ENCODE results near the gene ZSCAN16. TPM values are rescaled to one million over a fixed set of nuclear protein-coding genes. Genes with fewer than 3 reads are reported as not detected.
"Not testable (repeated sequence)": the region's sequence is repeated elsewhere in the genome, so short reads cannot be mapped to it uniquely, and the experiment has no call there.

Gene ZSCAN16
- total RNA-seq, 1 donor from 2014 or later, result 2.2 TPM

DNA sequence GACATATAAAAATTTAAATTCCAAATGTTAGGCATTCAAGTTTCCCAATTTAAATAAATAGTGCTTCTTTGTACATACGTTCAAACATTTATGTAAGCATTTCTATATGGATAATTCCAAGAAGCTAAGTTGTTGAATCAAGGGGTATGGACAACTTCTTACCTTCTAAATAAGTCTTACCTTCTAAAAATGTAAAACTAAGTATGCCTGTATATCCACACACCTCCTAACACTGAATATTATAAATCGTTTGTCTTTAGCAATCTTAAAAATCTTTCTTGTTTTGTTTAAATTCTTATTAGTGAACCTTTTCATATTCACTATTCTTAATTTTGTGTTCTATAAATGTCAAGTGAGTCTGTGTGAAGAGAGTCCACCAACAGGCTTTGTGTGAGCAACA is 2.5 kb upstream of the ZSCAN16 start:
- ATAC-seq (no peak), DNase-seq (ENCODE audit: missing footprints) (no peak)
- intact Hi-C loops (cut with DNase I), result no loop called here

DNA sequence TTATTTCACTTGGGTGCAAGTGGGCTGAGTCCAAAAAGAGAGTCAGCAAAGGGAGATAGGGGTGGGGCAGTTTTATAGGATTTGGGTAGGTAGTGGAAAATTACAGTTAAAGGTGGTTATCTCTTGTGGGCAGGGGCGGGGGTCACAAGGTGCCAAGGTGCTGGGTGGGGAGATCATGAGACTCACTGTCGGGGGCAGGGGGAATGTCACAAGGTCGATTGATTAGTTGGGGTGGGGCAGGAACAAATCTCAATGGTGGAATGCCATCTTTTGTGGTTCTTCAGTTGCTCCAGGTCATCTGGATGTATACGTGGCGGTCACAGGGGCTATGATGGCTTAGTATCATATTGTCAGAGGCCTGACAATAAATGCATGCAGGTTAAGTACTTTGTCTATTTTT is 2.1 kb upstream of the ZSCAN16 start:
- intact Hi-C loops (cut with DNase I); DNase-seq (ENCODE audit: missing footprints); ATAC-seq: not testable (repeated sequence)

DNA sequence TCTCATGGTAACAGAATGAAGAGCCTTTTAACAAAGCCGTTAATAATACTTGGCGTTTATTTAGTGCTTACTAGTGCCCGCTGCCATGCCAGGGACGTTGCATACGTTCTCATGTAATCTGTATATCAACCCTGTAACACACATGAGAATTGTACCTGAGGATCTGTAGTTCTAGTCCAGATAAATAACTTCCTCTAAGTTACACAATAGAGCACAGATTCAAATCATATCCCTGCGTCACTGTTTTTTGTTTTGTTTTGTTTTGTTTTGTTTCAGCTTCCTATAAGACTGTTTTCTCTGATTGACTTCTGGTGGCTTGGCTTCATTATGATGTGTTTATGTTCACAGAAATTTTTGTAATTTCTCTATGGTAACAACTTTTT is 553 bp downstream of the ZSCAN16 start:
- ATAC-seq, result no peak
- intact Hi-C loops (cut with DNase I), result no loop called here
- DNase-seq (ENCODE audit: missing footprints), result no peak

DNA sequence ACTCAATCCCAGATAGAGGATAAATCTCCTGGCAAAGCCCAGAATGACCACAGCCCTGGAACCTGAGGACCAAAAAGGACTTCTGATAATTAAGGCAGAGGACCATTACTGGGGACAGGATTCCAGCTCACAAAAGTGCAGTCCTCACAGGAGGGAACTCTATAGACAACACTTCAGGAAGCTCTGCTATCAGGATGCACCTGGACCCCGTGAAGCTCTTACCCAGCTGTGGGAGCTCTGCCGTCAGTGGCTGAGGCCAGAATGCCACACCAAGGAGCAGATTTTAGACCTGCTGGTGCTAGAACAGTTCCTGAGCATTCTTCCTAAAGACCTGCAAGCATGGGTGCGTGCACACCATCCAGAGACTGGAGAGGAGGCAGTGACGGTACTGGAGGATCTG is 992 bp downstream of the ZSCAN16 start:
- DNase-seq (ENCODE audit: missing footprints) (no peak), ATAC-seq (no peak)
- intact Hi-C loops (cut with DNase I), result no loop called here

DNA sequence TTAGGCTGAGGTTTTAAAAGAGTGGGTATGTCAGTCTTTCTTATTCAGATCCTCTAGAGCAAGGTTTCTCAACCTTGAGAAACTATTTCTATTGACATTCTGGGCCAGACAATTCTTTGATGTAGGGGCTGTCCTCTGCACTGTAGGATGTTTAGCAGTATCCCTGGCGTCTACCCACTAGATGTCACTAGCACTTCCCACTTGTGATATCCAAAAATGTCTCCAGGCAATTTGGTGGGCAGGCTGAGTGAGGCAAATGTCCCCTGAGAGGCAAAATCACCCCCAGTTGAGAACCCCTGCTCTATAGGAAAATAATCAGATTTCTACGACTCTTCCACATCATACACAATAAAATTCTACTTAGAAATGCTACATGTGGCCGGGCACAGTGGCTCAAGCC is 9.6 kb downstream of the ZSCAN16 start:
- no peak for DNase-seq (ENCODE audit: missing footprints)
- no peak for ATAC-seq
- intact Hi-C loops (cut with DNase I), result loop anchor here (2.0 kb wide), 2 partner anchors 53 to 223 kb away; partner anchors contain the start of gene ZNF165

DNA sequence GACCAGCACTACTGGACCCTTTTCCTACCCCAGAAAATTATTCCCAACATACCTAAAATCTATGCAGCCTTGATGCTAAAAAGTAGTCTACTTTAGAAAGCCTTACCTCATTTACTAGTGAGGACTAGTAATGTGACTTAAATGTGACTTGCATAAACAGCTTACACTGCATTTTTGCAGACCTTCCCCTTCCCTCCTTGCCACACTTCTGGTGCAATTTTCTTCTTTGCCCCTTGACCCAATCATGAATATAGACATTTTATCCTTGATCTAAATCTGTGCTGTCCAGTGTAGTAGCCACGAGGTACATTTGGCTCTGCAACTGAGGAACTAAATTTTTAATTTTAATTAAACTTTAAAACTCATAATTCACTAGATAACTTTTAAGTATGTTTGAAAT is 10.3 kb downstream of the ZSCAN16 start:
- no peak for DNase-seq (ENCODE audit: missing footprints)
- ATAC-seq, result no peak
- intact Hi-C loops (cut with DNase I), result loop anchor here (2.0 kb wide), 2 partner anchors 54 to 222 kb away; partner anchors contain the start of gene ZNF165

DNA sequence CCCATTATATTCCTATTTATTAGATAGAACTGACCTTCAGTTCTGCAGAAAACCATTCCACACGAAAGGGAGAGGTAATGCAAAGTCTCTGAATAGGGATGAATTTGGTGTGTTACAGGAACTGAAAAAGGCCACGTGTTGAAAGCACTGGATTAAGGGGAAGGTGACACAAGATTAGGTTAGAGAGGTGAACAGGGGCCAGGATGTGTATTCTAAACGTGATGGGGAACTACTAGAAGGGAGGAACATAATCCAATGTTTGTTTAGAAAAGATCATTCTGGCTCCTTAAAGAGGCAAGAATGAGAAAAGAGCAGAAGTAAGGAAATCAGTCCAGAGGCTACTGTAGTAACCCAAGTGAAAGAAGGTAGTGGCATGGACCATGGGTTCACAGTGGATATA is 11.0 kb downstream of the ZSCAN16 start:
- no peak for DNase-seq (ENCODE audit: missing footprints)
- intact Hi-C loops (cut with DNase I), result loop anchor here (2.0 kb wide), 2 partner anchors 55 to 221 kb away; partner anchors contain the start of gene ZNF165
- no peak for ATAC-seq

DNA sequence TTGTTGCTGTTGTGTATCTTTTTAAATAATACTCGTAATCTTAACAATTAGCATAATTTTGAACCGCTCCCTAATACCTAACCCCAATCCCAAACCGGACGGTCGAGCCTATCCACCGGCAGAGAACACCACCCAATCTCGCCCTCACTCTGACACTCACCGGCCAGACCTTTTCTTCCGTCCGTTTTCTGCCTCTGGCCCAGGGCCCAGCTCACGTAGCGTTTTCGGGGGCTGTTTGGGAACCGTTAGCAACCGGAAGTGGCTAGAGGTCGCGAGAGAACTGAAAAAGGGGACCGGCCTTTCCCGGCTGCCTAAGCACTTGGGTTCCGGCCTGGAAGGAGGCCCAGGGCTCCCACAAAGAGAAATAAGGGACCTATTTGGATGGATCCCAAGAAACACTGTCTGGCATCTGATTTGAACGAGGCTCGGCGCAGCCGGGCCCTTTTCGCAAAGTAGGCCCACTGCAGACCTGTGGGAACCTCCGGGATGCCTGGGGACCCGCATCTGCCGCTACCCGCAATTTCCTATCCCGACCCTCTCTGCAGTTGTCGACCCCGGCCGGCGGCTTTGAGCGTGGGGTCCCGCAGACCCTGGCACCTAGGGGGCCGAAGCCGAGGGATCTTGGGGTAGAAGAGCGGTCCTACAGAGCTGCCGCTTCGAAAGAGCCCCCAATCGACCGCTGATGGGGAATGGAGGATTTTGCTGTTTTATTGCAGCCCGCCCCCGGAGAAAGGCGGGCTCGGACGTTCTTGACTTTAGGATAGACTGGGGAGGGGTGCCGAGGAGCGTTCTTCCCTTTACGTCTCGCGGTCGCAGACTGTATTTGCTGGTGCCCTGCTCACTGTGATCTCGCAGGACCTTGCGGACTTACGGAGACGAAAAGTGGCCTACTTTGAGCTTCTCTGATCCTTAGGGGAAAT is 12.4 kb downstream of the ZSCAN16 start:
- peak; percentile 92 for DNase-seq (ENCODE audit: missing footprints)
- intact Hi-C loops (cut with DNase I), result loop anchor here (2.0 kb wide), 1 partner anchor 214 kb away; no protein-coding TSS in a partner anchor
- peak; percentile 92 for ATAC-seq

DNA sequence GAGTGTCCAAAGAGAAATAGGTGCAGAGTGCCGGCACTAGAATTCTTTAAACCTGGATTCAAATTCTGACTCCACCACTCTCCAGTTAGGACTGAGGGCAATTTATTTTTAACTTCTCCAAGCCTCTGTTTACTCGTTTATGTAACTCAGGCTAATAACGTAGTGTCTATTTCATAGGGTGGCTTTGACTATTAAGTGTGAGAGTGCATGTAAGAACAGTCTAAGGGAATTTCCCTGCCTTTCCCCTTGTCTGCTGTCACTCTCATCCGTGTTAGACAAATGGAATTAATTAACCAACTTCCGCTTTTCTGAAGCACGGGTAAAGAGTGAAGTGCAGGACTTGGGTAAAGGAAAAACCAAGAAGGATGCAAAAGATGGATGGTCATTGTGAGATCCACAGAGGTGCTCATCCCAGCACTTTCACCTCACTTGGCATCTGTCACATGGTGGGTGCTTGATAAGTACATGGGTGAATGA is 13.1 kb downstream of the ZSCAN16 start:
- intact Hi-C loops (cut with DNase I), result loop anchor here (2.0 kb wide), 1 partner anchor 213 kb away; no protein-coding TSS in a partner anchor
- no peak for ATAC-seq
- no peak for DNase-seq (ENCODE audit: missing footprints)

DNA sequence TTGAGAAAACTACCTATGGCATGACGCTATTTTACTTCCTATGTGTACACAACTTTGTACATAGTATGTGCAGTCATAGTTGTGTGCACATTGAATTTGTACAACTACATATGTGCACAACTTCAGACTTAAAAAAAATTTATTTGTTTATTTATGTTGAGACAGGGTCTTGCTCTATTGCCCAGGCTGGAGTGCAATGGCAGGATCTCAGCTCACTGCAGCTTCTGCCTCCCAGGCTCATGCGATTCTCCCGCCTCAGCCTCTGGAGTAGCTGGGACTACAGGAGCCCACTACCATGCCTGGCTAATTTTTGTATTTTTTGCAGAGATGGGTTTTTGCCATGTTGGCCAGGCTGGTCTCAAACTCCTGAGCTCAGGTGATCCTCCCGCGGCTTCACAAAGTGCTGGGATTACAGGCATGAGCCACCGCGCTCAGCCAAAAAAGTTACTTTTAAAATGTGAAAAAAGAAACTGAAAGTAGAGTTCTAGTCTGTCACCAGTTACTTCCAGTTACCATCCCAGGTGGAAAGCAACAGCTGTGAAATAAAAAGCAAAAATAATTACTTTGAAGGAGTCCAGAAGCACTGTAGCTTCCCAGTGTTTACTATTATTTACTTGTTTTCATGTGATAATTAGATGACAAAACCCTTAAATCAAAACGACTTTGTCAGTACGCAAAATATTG is 15.6 kb downstream of the ZSCAN16 start:
- intact Hi-C loops (cut with DNase I), result loop anchor here (5.0 kb wide), 2 partner anchors 82 to 117 kb away; partner anchors contain the start of gene NKAPL
- ATAC-seq, result no peak

DNA sequence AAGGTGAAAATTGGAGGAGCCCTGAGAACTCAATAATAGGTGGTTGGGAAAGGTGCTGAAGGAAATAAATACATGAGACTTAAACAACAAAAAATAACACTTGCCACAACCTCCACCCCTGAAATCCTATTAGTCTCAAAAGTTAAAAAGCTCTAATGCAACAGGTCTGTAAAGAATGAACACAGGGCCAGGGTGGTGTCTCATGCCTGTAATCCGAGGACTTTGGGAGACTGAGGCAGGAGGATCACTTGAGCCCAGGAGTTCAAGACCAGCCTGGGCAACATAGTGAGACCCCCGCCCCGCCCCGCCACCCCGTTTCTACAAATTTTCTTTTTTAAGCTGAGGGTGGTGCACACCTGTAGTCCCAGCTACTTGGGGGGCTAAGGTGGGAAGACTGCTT is 16.2 kb downstream of the ZSCAN16 start:
- DNase-seq (ENCODE audit: missing footprints), result no peak
- intact Hi-C loops (cut with DNase I), result loop anchor here (5.0 kb wide), 2 partner anchors 82 to 117 kb away; partner anchors contain the start of gene NKAPL
- no peak for ATAC-seq

More for the DNA sequence above, 15.6 kb downstream of the ZSCAN16 start:
- no peak for DNase-seq (ENCODE audit: missing footprints)

DNA sequence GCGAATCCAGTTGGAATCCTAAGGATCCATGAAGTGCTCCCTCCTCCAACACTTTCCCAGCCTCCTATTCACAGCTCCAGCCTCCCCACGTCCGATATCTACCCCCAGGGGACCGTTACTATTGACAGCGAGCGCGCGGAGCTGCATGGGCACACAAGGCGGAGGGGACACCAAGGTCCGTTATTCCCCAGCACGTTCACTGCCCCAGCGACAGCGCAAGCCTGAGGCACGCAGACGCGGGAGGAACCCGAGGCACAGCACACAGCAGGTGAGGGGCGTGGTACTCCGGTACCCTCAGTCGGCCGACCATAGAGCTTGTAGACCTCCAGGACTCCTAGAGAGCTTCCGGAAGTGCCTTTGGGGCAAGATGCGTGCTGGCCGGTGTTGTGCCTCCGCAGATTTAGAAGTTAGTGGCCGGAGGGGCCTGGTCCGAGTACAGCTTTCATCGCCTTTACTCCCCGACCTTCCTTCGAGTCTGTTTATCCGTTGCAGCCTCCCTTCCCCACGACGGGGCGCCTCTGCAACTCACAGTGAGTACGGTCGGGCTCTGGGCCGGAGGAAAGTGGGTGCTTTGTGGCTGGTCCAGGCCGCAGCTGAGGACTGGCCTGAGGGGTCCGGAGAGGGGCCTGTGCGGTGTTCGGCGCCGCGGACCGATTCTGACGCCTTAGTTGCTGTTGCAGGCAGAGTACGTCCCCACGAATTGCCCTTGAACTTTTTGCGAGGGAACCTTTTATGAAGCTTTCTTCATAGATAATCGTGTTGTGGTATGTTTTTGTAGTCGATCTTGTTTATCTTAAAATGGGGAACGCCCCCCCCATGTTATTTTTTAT is 17.3 kb downstream of the ZSCAN16 start, which contains the start of gene ZKSCAN8:
ZKSCAN8 (plus strand) TSS at position 384 of the 830 bp plus-strand sequence. CDS start 6,525 bp downstream, outside the sequence.
- intact Hi-C loops (cut with DNase I), result loop anchor here (5.0 kb wide), 2 partner anchors 81 to 116 kb away; partner anchors contain the start of gene NKAPL
- ATAC-seq (peak; percentile 92), DNase-seq (ENCODE audit: missing footprints) (peak; percentile 82)

DNA sequence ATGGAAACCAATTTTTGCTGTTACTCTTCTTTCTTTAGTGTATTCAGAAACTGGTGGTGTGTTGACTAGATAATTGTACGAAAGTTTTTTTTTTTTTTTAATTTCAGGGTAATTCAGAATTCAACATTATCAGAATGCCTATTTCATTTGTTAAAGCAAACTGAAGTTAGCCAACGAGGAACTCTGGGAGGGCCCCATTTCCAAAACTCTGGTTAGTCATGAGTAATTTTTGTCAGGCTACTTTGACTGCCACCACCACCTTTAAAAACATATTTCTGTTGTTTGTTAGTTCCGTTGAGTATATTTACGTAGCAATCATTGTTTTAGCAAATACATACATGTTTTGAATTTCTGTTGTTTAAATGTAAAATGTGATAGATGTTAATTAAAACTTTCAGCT is 18.0 kb downstream of the ZSCAN16 start:
- no peak for ATAC-seq
- DNase-seq (ENCODE audit: missing footprints), result no peak
- intact Hi-C loops (cut with DNase I), result loop anchor here (5.0 kb wide), 2 partner anchors 80 to 115 kb away; partner anchors contain the start of gene NKAPL

DNA sequence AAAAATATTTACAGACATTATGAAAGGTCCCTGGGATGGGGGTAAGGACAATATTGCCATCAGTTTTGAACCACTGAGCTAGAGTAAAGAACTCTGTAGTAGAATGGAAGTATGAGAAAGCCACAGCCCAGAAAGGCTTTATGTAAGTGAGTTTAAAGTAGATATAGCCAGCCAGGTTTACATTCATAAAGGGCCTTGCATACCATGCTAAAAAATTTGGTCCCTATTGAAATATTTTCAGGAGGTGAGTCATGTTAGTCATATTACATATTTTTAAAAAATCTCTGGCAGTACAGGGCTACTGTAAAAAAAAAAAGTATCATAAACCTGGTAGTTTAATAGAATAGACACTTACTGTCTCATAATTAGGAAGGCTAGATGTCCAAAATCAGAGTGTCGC is 20.8 kb downstream of the ZSCAN16 start:
- intact Hi-C loops (cut with DNase I), result no loop called here
- ATAC-seq, result no peak
- DNase-seq (ENCODE audit: missing footprints), result no peak

DNA sequence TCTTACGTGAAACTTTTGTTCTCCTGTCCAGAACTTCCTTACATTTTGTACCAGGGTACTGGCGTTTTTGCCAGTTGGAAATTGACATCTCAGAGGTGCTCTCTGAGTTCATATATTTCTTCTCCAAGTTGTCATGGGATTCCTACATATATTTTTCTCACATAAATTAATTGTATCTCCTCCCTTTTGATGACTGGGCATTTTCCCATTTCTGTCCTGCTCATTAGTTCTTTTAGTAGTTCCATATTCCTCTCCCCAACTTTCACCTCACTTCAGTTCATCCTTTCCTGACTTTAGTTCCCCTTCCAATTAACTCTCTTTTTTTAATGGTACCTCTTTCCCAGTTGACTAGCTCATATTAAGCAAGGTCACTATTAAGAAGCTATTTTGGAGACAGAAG is 28.1 kb downstream of the ZSCAN16 start:
- no peak for ATAC-seq

DNA sequence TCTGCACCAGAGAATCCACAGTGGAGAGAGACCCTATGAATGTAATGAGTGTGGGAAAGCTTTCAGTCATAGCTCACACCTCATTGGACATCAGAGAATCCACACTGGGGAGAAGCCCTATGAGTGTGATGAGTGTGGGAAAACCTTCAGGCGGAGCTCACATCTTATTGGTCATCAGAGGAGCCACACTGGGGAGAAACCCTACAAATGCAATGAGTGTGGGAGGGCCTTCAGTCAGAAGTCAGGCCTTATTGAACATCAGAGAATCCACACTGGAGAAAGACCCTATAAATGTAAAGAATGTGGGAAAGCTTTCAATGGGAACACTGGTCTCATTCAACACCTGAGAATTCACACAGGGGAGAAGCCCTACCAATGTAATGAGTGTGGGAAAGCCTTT is 29.1 kb downstream of the ZSCAN16 start:
- intact Hi-C loops (cut with DNase I), result no loop called here
- DNase-seq (ENCODE audit: missing footprints) (no peak), ATAC-seq (no peak)

More for the DNA sequence above, 28.1 kb downstream of the ZSCAN16 start:
- DNase-seq (ENCODE audit: missing footprints), result no peak
- intact Hi-C loops (cut with DNase I), result no loop called here

DNA sequence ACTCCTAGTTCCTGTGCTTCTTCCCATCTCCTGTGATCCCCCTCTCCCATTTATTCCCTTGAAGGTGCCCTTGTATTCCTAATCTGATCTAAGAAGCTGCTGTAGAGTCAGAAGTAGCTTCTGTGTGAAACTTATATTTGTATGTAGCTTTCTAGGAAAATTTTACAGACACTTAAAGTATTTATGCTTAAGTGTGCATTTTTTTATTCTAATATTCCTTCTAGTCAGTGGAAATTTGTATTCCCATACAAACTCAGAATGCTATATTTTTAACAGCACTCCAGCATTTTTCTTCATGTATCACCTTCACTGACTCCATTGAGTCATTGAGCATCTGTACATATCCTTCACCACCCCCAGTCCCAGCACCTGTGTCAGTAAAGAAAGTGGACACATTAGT is 29.9 kb downstream of the ZSCAN16 start:
- ATAC-seq (no peak), DNase-seq (ENCODE audit: missing footprints) (no peak)
- intact Hi-C loops (cut with DNase I), result no loop called here

DNA sequence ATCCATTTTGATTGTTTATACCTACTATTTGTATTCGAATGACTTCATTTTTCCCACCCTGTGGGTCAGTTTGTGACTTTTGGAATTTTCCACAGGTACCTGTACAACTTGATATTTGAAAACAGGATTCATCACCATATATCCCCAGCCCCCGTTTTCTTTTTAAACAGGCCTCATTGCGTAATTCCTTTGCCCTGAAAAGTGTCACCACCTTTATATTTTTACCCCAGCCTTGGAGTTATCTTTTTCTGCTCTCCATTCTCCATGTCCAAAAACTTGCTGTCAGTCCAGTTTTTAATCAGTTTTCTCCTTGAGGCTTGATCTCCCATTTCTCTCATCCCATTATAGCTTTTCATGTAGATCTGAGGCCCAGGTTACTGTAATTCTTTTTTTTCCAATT is 33.9 kb downstream of the ZSCAN16 start:
- DNase-seq (ENCODE audit: missing footprints) (no peak), ATAC-seq (no peak)
- intact Hi-C loops (cut with DNase I), result no loop called here
